ENCODE data around the gene LST1.

Gene LST1

DNA sequence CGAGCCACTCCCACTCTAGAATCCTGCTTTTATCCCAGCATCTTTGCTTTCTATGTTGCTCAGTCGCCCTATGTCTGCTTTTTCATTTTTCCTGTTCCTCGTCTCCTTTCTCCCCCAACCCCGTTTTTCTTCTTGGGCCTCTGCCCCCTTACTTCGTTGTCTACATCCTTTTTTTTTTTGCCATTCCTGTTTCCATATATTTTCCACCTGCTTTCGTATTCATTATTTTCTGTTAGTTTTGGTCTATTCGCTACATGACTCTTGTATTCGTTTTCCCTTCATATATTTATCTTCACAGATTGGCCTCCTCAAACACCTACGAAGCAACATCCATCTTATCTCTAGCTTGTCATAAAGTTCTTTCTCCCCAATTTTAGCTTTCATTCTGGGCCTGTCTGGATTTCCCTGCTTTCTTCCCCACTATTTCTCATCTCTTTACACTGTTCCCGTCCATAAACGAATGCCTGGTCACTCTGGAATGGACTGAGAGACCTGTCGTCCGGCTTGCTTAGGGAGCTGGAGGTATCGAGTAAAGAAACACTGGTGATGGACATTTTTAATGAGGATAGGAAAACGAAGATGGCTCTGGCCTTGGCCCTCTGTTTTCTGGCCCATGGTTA lies 35.4 kb downstream of the LST1 start:
- DNase-seq = no peak

- DNase-seq = no peak
These were observed 35.9 kb downstream of the LST1 start for GRCh38 chr6:31621991-31622390.

GRCh38 chr6:31622684-31623091 lies 36.6 kb downstream of the LST1 start:
- DNase-seq = no peak

DNA sequence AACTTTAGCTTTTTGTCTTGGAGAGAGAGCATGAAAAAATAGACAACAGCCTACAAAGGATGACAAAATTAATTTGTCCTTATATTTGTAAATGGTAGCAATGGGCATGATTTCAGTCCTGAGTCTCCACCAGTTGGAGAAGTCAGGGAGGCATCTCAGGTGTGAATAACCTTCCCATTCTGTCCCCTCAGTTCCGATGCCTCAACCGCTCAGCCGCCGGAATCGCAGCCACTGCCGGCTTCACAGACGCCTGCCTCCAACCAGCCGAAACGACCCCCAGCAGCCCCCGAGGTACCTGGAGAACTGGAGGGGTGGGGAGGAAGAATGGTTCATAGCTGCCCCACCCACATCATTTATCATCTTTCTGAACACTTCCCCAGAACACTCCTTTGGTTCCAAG lies 38.0 kb downstream of the LST1 start:
- no peak for DNase-seq

- DNase-seq = no peak
These were observed 40.9 kb downstream of the LST1 start for GRCh38 chr6:31626952-31627351.

GRCh38 chr6:31627690-31628287 lies 41.7 kb downstream of the LST1 start:
- no peak for DNase-seq

DNA sequence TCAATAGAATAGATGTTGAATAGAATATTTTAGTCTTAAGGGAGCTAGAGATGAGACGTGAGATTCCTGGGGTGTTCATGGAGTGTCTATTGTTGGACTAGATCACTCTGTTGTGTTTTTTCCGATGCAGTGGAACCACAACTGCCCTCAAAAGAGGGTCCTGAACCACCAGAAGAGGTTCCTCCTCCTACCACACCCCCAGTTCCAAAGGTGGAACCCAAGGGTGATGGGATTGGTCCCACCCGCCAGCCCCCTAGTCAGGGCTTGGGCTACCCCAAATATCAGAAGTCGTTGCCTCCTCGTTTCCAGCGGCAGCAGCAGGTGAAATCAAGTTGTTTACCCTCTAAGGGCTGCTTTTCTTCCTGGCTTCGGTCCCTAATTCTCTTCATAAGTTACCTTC lies 42.9 kb downstream of the LST1 start:
- no peak for DNase-seq

GRCh38 chr6:31630177-31630934 lies 44.3 kb downstream of the LST1 start:
- DNase-seq = no peak

DNA sequence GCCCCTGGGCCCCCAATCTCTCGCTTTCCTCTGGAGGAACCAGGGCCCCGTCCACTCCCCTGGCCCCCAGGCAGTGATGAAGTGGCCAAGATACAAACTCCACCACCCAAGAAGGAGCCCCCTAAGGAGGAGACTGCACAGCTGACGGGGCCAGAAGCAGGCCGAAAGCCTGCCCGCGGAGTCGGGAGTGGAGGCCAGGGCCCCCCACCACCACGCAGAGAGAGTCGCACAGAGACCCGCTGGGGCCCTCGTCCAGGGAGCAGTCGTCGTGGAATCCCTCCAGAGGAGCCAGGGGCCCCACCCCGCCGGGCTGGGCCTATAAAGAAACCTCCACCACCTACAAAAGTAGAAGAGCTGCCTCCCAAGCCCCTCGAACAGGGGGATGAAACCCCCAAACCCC lies 45.1 kb downstream of the LST1 start:
- no peak for DNase-seq

- DNase-seq = no peak
These were observed 45.7 kb downstream of the LST1 start for GRCh38 chr6:31631681-31632278.

DNA sequence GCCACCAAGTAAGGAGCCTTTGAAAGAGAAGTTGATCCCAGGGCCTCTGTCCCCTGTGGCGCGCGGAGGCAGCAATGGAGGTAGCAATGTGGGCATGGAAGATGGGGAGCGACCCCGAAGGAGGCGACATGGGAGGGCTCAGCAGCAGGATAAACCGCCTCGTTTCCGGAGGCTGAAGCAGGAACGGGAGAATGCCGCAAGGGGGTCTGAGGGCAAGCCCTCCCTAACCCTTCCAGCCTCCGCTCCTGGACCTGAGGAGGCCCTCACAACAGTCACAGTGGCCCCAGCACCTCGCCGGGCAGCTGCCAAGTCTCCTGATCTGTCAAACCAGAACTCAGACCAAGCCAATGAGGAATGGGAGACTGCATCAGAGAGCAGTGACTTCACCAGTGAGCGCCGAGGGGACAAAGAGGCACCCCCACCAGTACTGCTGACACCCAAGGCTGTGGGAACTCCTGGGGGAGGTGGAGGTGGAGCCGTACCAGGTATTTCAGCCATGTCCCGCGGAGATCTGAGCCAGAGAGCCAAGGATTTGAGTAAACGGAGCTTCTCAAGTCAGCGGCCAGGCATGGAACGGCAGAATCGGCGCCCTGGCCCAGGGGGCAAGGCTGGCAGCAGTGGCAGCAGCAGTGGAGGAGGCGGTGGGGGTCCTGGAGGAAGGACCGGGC lies 46.3 kb downstream of the LST1 start:
- no peak for DNase-seq

- no peak for DNase-seq
These were observed 47.4 kb downstream of the LST1 start for GRCh38 chr6:31633447-31633846.

DNA sequence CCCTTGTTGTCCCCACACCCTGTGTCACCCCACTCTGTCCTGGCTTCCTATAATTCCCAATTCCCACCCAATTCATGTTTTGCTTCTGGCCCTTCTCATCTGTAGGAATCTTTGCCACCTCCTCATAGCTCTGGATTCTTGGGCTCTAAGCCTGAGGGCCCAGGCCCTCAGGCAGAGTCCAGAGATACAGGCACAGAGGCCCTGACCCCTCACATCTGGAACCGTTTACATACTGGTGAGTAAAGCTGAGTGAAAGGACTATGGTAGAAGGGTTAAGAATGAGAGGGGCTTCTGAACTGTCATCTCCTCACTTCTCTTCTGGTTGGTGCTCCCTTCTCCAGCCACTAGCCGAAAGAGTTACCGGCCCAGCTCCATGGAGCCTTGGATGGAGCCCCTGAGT lies 48.1 kb downstream of the LST1 start:
- no peak for DNase-seq

DNA sequence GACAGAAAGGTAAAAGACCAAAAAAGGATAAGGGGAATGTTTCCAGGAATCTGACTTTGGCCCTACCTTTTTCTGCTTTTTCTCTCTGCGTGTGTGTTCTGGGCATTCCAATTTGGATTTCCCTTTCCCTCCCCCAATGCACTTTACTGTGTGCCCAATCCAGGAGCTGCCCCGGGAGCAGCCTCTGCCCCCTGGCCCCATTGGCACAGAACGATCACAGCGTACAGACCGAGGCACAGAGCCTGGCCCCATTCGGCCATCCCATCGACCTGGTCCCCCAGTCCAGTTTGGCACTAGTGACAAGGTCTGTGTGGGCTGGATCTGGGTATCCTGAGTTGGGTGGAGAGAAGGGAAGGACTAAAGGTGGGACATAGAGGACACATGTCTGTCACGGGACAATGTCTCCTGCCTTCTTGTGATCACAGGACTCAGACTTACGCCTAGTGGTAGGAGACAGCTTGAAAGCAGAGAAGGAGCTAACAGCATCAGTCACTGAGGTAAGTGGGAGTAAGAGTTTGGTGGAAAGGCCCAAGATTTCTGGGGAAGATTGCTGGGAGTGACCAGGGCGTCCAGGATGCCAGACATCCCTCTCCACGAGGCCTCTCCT lies 49.0 kb downstream of the LST1 start:
- no peak for DNase-seq

DNA sequence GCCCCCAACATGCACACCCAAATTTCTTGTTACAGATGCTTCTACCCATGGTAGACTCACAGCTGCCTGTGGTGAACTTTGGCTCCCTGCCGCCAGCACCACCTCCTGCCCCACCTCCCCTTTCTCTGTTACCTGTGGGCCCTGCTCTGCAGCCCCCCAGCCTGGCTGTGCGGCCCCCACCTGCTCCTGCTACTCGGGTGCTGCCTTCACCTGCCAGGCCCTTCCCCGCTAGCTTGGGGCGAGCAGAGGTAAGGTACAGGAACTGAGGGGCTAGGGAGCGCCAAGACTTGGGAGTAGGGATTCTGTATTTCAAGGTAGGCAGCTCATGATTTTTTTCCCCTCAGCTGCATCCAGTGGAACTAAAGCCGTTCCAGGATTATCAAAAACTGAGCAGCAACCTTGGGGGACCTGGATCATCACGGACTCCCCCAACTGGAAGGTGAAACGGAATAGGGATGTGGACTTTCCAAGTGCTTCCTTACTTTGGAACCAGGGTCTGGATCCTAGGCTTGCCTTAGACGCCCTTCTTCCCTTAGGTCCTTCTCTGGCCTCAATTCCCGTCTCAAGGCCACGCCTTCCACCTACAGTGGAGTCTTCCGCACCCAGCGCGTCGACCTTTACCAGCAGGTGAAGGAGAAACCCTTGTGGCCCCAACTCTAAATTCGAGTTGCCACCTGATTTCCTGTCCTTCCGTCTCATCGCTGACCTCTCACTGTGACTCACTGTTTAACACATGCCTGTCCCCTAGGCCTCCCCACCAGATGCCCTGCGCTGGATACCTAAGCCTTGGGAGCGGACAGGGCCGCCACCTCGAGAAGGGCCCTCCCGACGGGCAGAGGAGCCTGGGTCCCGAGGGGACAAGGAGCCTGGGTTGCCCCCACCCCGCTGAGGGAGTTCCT lies 50.9 kb downstream of the LST1 start:
- DNase-seq = no peak
